NCI-H1436 (cell line): ENCODE results near the gene RPL28.
"Not testable (repeated sequence)": the region's sequence is repeated elsewhere in the genome, so short reads cannot be mapped to it uniquely, and the experiment has no call there.

Source experiments
- DNase-seq: peaks from one replicate; lab custom pipeline; 2025; lab: John Stamatoyannopoulos, UW

The RPL28 gene

GRCh38 chr19:55392820-55393761 lies 7.4 kb downstream of the RPL28 start:
- no peak for DNase-seq

GRCh38 chr19:55398200-55398925 lies 12.6 kb downstream of the RPL28 start:
- DNase-seq: no peak

- DNase-seq: no peak
These were observed 14.8 kb downstream of the RPL28 start for GRCh38 chr19:55400281-55401087.

GRCh38 chr19:55401390-55401789 lies 15.7 kb downstream of the RPL28 start:
- not testable (repeated sequence) for DNase-seq

GRCh38 chr19:55402509-55402908 lies 16.8 kb downstream of the RPL28 start:
- DNase-seq: no peak

GRCh38 chr19:55405638-55406037 lies 19.9 kb downstream of the RPL28 start:
- DNase-seq: no peak

- no peak for DNase-seq
These were observed 20.5 kb downstream of the RPL28 start for GRCh38 chr19:55406091-55406825.

- DNase-seq: peak; percentile 14
These were observed 21.3 kb downstream of the RPL28 start for GRCh38 chr19:55406826-55407549.

GRCh38 chr19:55407550-55407799 lies 21.7 kb downstream of the RPL28 start, which contains the start of gene UBE2S:
Gene UBE2S, minus strand, starts transcription at chr19:55407788. Its CDS starts 199 bp downstream, at chr19:55407589.
- DNase-seq: not testable (repeated sequence)

GRCh38 chr19:55407800-55408532 lies 22.2 kb downstream of the RPL28 start:
- DNase-seq: peak; percentile 99

- no peak for DNase-seq
These were observed 22.8 kb downstream of the RPL28 start for GRCh38 chr19:55408533-55408872.

- not testable (repeated sequence) for DNase-seq
These were observed 23.4 kb downstream of the RPL28 start for GRCh38 chr19:55409179-55409578.

- DNase-seq: no peak
These were observed 24.4 kb downstream of the RPL28 start for GRCh38 chr19:55410168-55410567.

GRCh38 chr19:55418185-55418584 lies 32.5 kb downstream of the RPL28 start:
- DNase-seq: peak; percentile 71

- no peak for DNase-seq
These were observed 33.4 kb downstream of the RPL28 start for GRCh38 chr19:55419103-55419502.

- DNase-seq: no peak
These were observed 34.0 kb downstream of the RPL28 start for GRCh38 chr19:55419624-55420236.

- not testable (repeated sequence) for DNase-seq
These were observed 35.5 kb downstream of the RPL28 start for GRCh38 chr19:55421281-55421680.

- DNase-seq: no peak
These were observed 37.7 kb downstream of the RPL28 start for GRCh38 chr19:55423225-55424005.

GRCh38 chr19:55424518-55424917 lies 38.8 kb downstream of the RPL28 start:
- no peak for DNase-seq
